Cortex of kidney (tissue), 1 donor: ENCODE results near the gene FBXO34.
"Not testable (repeated sequence)": the region's sequence is repeated elsewhere in the genome, so short reads cannot be mapped to it uniquely, and the experiment has no call there.

ENCODE experiments used
- DNase-seq: peaks from one replicate; lab custom pipeline; 2025; lab: John Stamatoyannopoulos, UW

Gene FBXO34

DNA sequence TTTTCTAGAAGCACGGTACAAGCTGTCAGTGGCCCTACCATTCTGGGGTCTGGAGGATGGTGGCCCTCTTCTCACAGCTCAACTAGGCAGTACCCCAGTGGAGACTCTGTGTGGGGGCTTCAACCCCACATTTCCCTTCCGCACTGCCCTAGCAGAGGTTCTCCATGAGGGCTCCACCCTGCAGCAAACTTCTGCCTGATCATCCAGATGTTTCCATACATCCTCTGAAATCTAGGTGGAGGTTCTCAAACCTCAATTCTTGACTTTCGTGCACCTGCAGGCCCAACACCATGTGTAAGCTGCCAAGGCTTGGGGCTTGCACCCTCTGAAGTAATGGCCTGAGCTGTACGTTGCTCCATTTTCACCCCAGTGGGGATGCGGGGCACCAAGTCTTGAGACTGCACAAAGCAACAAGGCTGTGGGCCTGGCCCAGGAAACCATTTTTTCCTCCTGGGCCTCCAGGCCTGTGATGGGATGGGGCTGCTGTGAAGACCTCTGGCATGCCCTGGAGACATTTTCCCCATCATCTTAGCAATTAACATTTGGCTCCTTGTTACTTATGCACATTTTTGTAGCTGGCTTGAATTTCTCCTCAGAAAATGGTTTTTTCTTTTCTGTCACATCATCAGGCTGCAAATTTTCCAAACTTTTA lies 41.3 kb downstream of the FBXO34 start:
- not testable (repeated sequence) for DNase-seq

DNA sequence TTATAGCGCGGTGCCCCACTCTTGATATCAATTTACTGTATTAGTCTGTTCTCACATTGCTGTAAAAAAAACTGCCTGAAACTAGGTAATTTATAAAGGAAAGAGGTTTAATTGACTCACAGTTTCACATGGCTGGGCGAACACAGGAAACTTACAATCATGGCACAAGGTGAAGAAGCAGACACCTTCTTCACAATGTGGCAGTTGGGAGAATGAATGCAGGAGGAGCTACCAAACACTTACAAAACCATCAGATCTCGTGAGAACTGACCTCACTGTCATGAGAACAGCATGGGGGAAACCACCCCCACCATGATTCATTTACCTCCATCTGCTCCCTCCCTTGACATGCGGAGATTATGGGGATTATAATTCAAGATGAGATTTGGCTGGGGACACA lies 42.3 kb downstream of the FBXO34 start:
- no peak for DNase-seq

DNA sequence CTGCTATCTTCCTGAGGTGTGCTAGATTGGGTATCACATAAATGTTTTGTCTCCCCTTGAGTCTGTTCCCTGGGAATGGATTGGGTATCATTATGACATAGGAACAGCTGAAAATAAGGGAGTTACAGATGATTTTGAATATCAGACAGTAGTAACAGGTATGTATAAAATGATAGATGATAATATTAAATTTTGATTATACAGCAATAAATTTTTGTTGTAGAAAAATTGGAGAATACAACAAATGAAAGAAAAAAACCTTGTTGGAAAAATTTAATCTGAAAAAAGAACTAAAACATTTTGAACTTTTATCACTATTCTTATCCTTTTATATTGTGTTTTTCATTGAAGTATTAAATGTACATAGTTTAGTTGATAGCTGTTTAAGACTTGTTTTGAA lies 43.2 kb downstream of the FBXO34 start:
- no peak for DNase-seq

DNA sequence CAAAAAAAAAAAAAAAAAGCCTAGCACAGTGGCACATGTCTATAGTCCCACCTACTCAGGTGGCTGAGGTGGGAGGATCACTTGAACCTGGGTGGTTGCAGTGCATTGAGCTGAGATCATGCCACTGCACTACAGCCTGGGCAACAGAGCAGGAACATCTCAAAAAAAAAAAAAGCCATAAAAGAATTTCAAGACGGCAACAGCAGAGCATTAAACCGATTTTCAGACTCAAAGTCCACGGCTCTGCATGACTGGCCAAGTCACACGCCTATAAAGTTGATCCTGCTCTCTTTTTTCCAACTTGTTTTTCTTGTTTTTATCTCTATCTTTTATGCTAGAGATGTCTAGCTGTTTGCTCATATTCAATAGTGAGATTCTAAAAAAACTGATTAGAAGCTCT lies 45.3 kb downstream of the FBXO34 start:
- DNase-seq: no peak

DNA sequence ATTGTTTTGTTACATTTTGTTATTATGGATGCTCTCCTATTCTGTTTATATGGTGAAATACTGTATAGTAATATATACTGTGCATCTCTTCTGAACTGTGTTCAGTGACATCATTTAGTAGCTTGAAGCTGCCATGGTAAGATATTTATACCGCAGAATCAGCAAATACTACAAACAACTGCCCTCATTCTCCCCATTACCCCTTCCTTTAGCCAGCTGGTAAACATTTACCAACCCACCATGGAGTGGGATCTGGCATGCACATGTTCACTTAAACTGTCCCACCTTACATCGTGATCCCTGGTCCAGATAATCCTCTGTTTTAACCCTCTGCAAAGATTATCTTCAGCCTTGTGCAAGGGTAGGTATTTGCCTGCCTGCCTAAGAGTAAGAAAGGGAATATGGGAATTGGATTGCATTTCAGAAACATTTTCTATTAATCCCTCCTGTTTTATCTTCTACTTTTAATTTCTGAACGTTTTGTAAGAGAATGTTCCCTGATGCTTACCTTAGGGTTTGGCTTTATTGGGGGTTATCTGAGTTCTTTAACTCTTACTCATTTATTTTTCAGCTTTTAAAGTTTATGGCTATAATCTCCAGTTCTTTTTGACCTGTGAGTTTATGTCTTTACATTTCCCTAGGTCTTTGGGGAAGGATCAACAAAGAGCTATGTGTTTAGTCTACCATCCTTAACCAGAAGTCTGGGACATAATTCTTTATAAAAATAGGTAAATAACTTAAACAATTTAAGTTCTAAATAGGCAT lies 46.5 kb downstream of the FBXO34 start:
- no peak for DNase-seq

DNA sequence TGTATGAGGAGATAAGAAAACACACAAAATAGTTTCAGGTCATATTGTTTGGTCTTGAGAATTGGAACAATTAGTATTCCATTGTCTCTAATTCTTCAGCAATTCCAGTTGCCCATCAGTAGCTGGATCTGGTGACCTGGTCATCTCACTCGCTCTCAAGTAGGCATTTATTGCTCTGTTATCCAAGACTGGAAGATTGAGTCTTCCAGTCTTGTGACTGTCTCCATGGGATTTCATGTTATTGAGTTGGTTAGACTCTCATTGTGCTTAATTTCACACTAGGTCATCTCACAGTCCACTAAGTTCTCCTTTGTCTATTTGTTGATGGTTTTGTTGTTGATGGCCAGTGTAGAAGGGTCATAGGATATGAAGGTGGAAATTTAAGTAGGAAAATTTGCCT lies 47.5 kb downstream of the FBXO34 start:
- DNase-seq: no peak

DNA sequence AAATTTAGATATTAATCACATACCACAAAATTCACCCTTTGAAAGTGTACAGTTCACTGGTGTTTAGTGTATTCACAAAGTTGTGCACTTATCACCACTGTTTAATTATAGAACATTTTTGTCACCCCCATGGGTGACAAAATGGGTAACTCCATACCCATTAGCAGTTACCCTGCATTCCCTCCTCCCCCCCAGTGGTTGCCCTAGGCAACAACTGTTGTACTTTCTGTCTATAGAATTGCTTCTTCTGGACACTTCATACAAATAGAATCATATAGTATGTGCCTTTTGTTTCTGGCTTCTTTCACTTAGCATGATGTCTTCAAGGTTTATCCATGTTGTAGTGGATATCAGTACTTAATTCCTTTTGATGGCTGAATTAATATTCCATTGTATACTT lies 52.7 kb downstream of the FBXO34 start:
- DNase-seq: no peak

DNA sequence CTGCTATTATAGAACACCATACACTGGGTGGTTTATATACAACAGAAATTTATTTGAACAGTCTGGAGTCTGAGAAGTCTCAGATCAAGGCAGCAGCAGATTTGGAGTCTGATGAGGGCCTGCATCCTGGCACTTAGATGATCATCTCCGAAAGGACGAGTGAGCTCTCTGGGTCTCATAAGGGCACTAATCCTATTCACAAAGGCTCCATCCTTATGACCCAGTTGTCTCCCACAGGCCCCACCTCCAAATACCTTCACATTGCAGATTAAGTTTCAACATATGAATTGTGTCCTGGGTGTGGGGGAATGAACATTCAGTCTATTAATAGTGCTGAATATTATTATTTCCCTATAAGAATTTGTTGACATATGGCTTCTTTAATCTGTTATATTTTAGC lies 53.6 kb downstream of the FBXO34 start:
- no peak for DNase-seq

DNA sequence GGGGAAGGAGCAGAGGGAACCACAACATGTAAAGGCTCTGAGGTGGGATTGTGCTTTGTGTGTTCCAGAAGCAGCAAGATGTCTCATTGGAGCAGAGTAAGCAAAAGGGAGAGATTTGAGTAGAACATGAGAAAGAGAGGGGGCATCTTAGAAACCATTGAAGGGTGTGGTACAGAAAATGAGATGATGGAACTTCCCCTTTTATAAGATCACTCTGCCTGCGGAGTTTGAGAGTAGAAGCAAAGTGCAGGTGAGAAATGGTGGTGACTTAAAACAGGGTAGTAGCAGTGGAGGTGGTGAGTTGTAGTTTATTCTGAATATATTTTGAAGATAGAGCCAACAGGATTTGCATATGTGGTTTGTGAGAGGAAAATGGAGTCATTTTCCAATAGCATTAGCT lies 56.0 kb downstream of the FBXO34 start:
- no peak for DNase-seq

DNA sequence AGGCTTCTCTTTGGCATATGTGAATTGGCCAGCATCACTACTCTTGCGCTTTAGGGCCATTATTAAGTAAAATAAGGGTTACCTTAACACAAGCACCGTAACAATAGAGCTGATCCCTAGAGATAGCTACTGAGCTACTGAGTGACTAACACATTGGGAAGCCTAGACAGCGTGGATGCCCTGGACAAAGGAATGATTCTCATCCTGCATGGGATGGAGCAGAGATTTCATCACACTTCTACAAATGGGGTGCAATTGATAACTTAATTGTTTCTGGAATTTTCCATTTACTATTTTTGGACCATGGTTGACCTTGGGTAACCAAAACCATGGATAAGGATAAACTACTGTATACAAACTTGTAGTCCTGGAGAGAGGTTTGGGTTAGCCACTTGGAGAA lies 57.1 kb downstream of the FBXO34 start:
- DNase-seq: no peak

DNA sequence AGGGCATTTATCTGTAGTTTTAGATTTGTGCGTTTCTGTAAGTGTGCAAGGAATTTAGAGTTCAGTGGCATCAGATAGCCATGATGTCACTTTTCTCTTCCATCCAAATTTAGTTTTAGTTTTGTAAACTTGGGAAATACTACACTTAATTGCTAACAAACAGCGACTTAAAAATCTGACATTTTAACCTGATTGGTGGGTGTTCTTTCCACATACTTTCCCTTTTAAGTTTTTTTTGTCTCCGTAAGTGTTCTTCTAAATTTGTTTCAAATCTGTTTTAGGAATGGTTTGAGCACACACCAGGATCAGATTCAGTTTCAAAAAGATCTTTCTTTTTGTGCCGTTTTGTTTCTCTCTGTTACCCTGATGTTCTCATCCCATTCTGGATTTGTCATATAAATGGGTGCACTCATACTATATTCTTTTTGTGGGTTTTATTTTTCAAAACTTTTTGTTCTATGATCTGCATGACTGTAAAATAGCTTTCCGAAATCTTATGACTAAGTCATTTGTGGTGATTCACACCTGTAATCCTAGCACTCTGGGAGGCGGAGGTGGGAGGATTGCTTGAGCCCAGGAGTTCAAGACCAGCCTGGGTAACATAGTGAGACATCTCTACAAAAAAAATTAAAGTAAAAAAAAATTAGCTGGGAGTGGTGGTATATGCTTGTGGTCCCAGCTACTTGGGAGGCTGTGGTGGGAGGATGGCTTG lies 58.9 kb downstream of the FBXO34 start:
- no peak for DNase-seq

DNA sequence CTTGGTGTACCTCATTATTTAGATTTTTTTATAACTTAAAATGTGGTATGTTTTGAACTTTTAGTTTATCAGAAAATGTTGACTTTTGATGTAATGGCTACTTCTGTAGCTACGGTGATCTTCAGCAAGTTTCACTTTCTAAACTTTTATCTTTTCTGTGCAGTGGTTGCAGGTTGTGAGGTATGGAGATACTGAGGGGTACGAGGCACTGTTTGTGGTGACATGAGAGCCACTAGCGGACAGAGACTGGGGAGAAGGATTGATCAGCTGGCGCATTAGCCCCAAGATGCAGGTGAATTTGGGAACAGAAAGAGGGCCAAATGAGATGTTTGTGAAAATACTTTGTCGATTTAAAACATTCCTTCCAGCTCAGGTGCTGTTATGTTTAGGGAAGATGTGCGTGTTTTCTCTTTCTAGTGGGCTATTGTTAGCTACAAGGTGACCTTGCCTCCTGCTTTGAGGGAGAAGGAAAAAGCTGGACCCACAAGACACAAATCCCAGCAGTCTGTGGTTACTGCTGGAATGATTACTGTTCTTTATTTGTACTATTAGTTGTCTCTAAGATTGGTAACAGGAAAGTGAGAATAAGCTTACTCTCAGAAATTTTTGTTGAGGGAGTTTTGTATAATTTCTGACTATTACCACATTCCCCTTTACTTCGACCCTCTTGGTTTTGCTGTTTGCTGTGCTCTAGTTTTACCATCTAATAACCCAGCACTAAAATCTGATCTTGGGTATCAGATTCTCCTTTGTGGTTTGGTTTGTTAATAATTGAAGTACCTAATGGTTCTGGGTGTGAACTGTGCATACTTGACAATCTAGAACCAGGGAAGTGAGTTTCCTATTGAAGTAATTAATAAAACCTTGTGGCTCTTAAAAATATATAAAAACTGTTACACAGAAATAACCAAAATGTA lies 61.7 kb downstream of the FBXO34 start:
- DNase-seq: no peak

DNA sequence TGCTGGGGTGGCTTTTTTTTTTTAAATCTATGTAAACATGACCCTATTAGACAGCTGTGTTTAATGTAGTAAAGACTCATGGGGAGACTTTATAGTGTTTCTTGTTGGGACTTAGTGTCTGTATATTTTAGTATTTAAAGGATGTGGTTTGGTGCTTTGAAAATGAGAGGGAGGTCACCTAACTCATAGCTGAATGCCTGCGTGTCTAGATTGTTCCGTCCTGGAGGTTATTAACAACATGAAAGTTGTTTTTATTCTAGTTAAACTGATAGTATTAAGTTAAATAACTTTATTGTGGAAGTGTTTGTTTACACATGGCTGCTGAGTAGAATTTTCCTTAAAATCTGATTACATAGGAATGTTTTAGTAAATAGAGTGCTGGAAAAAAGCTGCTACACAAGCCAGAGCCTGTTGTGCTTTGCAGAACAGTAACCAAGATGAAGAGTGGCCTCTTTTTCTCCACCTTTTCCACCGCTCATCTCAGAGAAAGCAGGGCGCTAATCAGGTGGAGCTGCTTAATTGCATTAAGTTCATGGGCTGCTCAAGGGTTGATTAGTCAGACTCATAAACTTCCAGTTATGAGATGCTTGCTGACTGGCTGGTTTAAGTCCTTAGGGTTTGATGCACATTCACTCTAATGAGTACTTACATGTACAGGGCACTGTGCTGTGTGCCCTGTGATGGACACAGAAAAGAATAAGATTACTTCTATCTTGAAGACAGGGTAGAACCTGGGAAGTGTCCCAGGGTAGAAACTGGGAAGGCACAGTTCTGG lies 62.7 kb downstream of the FBXO34 start:
- no peak for DNase-seq

DNA sequence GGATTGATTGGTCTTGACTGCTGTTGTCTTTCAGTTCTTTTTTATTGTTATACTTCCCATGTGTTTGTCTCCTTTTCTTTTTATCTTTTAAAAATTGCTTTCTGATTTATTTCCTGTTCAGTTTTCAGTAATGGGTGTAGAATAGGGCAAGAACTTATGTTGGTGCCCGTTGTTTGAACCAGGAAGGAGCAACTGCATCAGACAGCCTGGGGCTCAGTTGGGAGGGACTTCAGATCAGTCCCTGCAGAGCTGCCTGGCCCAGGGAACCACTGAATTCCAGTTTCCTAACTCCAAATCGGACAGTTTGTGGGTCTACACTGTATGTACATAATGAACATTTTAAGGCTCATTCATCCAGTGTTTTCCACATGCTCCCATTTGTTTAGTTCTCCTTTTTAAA lies 64.9 kb downstream of the FBXO34 start:
- no peak for DNase-seq

DNA sequence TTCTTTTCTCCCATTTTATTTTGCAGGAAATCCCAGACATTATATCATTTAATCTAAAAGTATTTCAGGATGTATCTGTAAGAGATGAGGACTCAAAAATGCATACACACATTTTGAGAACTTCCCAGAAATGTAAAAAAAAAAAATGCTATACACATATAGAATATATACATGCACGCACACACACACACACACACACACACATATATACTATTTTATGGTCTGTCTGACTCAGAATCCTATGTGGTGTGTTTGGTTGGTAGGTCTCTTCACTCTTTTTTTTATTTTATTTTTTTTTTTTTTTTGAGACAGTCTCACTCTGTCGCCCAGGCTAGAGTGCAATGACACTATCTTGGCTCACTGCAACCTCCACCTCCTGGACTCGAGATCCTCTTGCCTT lies 65.5 kb downstream of the FBXO34 start:
- DNase-seq: no peak

DNA sequence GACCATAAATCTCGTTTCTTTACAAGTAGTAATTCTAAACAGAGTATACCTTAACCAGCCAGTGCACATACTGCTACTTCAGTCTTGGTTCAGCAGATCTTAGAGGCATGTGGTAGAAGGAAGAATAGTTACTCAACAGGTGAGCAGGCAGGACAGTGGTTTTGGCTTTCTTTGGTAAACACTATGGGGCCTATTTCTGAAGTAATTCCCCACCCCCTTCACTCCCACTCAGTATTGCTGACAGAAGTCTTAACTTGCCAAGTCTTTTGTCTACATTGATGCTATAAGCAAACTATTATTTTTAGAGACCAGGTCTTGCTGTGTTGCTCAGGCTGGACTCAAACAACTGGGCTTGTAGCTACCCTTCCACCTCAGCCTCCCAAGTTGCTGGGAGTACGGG lies 68.5 kb downstream of the FBXO34 start:
- no peak for DNase-seq

DNA sequence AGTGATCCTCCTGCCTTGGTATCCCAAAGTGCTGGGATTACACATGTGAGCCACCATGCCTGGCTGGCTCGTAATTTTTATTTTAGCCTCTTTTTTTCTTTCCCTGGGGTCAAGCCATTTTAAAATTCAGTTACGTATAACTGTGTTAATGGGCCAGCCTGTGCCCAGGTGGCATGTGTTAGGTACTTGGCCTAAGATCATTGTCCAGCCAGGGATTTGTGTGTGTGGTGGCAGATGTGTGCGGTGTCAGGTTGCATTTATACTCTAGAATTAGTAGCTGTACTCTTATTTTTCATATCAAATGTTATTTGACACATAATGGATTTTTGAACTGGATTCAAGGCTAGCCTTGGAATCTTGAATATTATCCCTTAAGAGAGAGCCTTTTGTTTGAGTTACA lies 69.3 kb downstream of the FBXO34 start:
- no peak for DNase-seq

DNA sequence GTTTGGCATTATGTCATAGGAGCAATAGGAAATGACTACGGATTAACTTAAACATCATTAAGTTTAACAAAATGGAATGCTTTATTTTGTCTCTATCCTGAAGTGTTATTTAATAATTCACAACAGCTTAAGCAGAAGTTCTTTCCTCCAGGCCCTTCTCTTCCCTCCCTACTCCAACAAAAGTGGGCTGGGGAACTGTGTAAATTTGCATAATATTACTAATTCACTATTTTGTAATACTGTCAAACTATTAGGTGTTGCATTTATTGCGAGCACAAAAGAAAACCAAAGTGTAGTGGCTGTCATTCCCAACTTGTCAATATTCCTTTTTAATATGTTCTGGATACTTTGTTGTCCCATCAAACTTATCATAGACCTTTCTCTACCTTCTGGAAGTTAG lies 70.6 kb downstream of the FBXO34 start:
- no peak for DNase-seq

DNA sequence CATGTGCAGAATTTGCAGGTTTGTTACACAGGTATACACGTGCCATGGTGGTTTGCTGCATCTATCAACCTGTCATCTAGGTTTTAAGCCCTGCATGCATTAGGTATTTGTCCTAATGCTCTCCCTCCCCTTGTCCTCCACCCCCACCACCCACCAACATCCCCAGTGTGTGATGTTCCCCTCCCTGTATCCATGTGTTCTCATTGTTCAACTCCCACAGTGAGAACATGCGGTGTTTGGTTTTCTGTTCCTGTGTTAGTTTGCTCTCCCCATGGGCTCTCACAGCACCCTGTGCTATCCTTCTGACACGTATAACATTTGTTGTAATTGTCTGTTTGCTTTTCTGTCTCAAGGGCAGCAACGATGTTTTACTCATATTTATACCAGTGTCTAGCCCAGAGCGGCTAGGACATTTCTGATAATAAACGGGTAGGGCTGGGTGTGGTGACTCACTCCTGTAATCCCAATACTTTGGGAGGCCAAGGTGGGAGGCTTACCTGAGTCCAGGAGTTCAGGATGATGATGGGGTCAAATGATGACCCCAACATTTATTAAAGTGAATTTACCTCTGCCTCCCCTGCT lies 73.5 kb downstream of the FBXO34 start:
- not testable (repeated sequence) for DNase-seq

DNA sequence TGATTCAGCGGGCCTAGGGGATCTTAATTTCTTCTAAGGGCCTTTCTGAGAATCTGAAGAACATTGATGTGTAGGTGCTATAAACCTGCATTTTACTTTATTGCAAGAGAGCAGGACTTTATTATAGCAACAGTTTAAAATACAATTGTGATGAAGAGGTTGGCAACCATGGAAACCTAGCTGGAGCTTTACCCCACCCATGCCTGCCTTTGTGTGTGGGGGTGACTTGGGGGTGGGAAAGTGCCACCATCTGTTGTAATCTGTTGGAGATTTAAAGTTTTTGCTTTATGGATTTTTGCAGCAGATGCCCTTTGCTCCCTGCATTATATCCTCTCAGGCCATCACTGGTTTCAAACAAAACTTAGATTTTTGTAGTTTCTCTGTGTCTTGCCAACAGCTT lies 75.8 kb downstream of the FBXO34 start:
- no peak for DNase-seq

DNA sequence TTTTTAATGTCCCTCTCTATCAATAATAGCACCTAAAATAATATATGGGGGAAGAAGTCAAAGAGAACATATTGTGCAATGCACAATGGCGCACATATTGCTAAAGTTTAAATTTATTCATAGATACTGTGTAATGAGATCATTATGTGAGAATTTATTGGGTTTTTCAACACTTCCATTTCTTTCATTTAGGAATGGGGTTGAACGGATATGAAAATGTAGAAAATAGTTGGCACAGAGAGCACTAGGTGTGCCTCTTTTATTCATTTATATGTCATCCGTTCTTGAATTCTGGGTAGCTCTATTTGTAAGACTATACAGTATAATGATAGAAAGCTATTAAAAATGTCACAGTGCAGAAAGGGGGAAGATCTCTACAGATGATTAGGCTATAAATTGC lies 76.5 kb downstream of the FBXO34 start:
- no peak for DNase-seq
